Measurements from ENCODE around the gene HIPK1.

HIPK1 gene

DNA sequence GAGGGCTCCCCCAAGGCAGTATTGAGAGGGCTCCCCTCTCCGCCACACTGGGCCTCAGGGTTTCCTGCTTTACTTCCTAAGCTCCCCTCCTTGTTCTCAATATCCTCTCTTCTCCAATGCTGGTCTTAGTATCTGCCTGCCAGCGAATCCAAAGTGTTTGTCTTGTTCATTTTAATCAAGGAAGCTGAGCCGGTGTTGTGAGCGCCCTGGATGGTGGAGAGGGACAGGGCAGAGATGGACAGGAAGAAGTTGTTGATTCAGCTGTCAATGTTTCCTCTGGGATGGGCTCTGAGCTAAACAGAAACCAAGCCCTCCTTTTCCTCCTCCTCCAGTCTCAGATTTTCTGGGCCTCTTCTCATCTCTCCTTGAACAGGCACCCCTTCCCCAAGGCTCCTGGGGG is 55.6 kb downstream of the HIPK1 start:
- in situ Hi-C loops (cut with MboI; ENCODE audit: low pct_unique_long_range_greater_than_20kb, low sequenced_read_pairs, unreplicated experiment): loop anchor here (10.0 kb wide), 1 partner anchor 290 kb away; no protein-coding TSS in a partner anchor
- TF ChIP-seq CTCF (IDR thresholded peaks at IDR 0.05; ENCODE audit: extremely low read depth, insufficient read depth, missing control alignments): no peak
- no peak for DNase-seq (ENCODE audit: low spot score)

DNA sequence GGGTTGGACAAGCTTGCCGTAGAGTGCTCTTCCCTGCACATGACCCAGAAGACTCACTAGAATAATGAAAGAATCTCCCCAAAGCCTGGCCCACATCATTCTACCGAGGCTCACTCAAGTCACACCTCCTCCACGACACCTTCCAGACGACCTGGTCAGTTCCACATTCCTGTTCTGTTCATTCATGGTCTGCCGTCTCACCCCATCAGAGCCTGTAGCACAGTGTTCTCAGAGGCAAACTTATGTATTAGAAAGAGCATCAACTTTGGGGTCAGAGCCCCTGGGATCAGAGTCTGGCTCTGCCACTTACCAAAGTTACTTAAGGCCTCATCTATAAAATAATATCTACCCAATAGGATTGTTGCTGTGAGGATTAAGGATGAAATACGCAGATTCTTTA is 57.7 kb downstream of the HIPK1 start:
- no peak for DNase-seq (ENCODE audit: low spot score)

GRCh38 chr1:113987259-113987658 is 58.1 kb downstream of the HIPK1 start:
- no peak for DNase-seq (ENCODE audit: low spot score)
- TF ChIP-seq CTCF (IDR thresholded peaks at IDR 0.05; ENCODE audit: extremely low read depth, insufficient read depth, missing control alignments): no peak
- in situ Hi-C loops (cut with MboI; ENCODE audit: low pct_unique_long_range_greater_than_20kb, low sequenced_read_pairs, unreplicated experiment): loop anchor here (10.0 kb wide), 1 partner anchor 288 kb away; no protein-coding TSS in a partner anchor

More for the DNA sequence above, 57.7 kb downstream of the HIPK1 start:
- no peak for TF ChIP-seq CTCF (IDR thresholded peaks at IDR 0.05; ENCODE audit: extremely low read depth, insufficient read depth, missing control alignments)
- in situ Hi-C loops (cut with MboI; ENCODE audit: low pct_unique_long_range_greater_than_20kb, low sequenced_read_pairs, unreplicated experiment): loop anchor here (10.0 kb wide), 1 partner anchor 288 kb away; no protein-coding TSS in a partner anchor

DNA sequence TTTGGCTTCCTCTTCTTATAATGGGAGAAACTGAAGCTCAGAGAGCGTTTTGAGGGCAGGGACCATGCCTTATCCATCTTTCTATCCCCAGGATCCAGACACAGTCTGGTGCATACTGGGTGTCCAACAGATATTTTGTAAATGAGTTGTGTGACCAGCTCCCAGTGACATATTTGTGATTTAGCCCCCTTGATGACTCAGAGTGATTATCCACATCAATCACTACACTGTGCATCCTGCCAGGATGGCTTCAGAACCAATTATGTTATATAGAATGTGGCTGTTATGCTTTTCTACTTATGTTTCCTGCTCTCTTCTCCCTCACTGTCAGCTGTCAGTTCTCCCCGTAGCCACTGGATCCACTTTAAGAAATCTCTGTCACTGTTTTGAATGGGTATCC is 61.4 kb downstream of the HIPK1 start:
- no peak for DNase-seq (ENCODE audit: low spot score)
- in situ Hi-C loops (cut with MboI; ENCODE audit: low pct_unique_long_range_greater_than_20kb, low sequenced_read_pairs, unreplicated experiment): no loop called here
- no peak for TF ChIP-seq CTCF (IDR thresholded peaks at IDR 0.05; ENCODE audit: extremely low read depth, insufficient read depth, missing control alignments)

GRCh38 chr1:113990961-113991360 is 61.8 kb downstream of the HIPK1 start:
- in situ Hi-C loops (cut with MboI; ENCODE audit: low pct_unique_long_range_greater_than_20kb, low sequenced_read_pairs, unreplicated experiment): no loop called here

GRCh38 chr1:113991467-113991997 is 62.4 kb downstream of the HIPK1 start:
- in situ Hi-C loops (cut with MboI; ENCODE audit: low pct_unique_long_range_greater_than_20kb, low sequenced_read_pairs, unreplicated experiment): no loop called here
- DNase-seq (ENCODE audit: low spot score): no peak
- TF ChIP-seq CTCF (IDR thresholded peaks at IDR 0.05; ENCODE audit: extremely low read depth, insufficient read depth, missing control alignments): no peak

More at GRCh38 chr1:113990961-113991360, 61.8 kb downstream of the HIPK1 start:
- DNase-seq (ENCODE audit: low spot score): no peak
- no peak for TF ChIP-seq CTCF (IDR thresholded peaks at IDR 0.05; ENCODE audit: extremely low read depth, insufficient read depth, missing control alignments)
